ENCODE results near the gene OR2AP1.
"Not testable (repeated sequence)": the region's sequence is repeated elsewhere in the genome, so short reads cannot be mapped to it uniquely, and the experiment has no call there.

The OR2AP1 gene

DNA sequence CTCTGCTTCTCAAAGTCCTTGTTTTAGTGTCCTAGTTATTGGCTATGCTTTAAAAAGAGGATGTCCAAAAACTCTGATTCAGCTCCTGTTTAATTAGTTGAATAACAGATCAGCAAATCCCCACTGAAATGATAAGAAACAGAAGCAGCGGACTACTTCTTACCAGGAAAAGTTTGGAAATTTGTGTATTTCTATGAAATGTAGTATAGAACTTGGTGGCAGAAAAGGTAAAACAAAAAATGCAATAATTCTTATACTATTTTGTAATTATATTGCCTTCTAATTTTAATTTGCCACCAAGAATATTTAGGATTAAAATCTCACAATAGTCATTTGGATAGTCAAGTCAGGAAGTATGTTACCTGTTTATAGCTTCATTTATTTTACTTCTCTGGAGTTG, at the start of gene OR2AP1:
Gene OR2AP1 (plus strand): TSS at position 301 of the 400 bp plus-strand sequence. CDS start 1,947 bp downstream, outside the sequence.
- no peak for DNase-seq

DNA sequence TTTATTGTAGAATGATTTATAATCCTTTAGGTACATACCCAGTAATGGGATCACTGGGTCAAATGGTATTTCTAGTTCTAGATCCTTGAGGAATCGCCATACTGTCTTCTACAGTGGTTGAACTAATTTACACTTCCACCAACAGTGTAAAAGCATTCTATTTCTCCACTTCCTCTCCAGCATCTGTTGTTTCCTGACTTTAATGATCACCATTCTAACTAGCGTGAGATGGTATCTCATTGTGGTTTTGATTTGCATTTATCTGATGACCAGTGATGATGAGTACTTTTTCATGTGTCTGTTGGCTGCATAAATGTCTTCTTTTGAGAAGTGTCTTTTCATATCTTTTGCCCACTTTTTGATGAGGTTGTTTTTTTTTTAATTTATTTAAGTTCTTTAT, 24.0 kb upstream of the OR2AP1 start:
- not testable (repeated sequence) for DNase-seq

- no peak for DNase-seq
These were observed 23.5 kb upstream of the OR2AP1 start for GRCh38 chr12:55548756-55549155.

DNA sequence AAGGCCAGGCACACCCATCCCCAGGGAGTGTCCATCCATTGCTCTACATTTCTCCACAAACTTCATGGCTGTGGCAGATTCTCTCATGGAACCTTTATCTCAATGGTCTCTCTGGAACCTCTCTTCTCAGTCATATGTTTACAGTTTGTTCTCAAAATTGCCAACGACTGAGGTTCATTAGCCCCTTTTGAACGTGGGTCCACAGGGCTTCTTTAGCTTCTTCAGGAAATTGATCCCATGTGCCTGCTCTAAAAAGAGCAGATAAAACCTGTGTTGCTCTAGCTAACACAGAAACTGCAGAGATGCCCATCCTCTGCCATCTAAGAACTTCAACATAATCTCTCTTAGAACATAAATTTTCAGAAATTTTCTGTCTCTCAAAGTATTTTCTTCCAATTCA, 23.0 kb upstream of the OR2AP1 start, which contains the start of gene OR6C4:
Gene OR6C4 (plus strand): TSS at position 301 of the 400 bp plus-strand sequence. CDS start 1,625 bp downstream, outside the sequence.
- no peak for DNase-seq

GRCh38 chr12:55554296-55554695, 18.0 kb upstream of the OR2AP1 start:
- no peak for DNase-seq

DNA sequence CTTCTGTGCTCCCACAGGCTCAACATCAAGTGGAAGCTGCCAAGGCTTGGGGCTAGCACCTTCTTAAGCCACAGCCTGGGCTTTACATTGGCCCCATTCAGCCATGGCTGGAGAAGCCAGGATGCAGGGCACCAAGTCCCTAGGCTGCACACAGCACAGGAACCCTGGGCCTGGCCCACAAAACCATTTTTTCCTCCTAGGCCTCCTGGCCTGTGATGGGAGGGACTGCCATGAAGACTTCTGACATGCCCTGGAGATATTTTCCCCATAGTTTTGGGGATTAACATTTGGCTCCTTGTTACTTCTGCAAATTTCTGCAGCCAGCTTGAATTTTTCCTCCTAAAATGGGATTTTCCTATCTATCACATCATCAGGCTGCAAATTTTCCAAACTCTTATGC, 2.2 kb upstream of the OR2AP1 start:
- not testable (repeated sequence) for DNase-seq

DNA sequence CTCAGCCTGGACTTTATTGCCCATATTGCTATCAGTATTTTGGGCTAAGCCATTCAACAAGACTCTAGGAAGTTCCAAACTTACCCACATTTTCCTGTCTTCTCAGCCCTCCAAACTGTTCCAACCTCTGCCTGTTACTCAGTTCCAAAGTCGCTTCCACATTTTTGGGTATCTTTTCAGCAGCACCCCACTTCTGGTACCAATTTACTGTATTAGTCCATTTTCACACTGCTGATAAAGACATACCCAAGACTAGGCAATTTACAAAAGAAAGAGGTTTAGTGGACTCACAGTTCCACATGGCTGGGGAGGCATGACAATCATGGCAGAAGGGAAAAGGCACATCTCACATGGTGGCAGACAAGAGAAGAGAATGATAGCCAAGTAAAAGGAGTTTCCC, 1.6 kb upstream of the OR2AP1 start:
- not testable (repeated sequence) for DNase-seq

DNA sequence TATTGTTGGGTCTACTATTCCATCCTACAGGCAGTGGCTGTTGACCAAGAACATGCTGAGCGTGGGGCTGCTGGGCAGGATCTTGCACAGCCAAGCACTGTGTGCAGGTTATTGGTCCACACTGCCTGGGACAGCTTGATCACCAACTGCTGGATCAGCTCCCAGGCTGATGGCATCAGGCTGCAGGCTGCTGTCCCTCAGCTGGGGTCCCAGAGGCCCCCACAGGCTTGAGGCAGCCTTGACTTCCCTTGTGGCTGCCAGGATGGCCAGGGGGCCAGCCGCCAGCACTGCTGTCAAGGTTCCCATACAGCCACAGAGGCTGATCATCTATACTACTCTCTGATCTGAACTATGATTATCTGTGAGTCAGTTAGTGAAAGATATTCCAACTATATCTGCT, 9.8 kb downstream of the OR2AP1 start:
- no peak for DNase-seq

GRCh38 chr12:55585817-55586216, 13.5 kb downstream of the OR2AP1 start:
- DNase-seq, result no peak

DNA sequence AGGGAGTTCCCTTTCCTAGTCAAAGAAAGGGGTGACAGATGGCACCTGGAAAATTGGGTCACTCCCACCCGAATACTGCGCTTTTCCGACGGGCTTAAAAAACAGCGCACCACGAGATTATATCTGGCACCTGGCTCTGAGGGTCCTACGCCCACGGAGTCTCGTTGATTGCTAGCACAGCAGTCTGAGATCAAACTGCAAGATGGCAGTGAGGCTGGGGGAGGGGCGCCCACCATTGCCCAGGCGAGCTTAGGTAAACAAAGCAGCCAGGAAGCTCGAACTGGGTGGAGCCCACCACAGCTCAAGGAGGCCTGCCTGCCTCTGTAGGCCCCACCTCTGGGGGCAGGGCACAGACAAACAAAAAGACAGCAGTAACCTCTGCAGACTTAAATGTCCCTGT, 17.9 kb downstream of the OR2AP1 start:
- DNase-seq, result not testable (repeated sequence)

DNA sequence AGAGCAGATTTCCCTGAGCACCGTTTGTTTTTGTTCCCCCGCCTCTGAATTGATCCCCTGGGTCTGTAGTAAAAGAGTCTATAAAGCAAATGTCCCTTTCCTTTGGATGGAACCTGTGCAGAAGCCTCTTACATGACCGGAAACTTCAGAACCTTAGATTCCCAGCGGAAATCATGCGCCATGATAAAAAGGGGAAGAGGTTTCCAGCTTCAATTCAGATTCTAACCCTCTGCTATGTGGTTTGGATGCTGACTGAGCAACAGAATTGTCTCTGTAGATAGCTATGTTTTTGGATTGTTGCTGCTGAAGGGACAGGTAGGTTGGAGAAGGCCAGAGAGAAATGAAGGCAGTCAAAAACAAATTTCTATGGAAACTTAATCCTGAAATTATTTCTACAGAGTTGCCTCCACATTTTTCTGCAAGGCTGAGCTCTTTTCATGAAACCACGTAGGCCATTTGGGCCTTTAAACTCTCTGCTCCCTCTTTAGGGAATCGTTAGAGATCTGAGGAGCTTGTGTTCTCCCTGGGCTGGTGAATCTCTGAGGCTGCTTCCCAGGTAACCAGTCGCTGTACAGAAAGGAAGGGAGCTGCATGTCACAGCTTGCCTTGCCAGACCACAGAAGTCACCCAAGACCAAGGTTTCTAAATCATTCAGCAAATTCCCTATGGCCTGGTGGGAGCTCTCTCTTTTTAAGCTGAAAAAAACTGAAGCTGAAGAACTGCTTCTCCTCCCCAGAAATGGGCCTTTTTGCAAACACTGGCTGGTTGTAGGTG, 35.7 kb downstream of the OR2AP1 start:
- DNase-seq, result no peak

DNA sequence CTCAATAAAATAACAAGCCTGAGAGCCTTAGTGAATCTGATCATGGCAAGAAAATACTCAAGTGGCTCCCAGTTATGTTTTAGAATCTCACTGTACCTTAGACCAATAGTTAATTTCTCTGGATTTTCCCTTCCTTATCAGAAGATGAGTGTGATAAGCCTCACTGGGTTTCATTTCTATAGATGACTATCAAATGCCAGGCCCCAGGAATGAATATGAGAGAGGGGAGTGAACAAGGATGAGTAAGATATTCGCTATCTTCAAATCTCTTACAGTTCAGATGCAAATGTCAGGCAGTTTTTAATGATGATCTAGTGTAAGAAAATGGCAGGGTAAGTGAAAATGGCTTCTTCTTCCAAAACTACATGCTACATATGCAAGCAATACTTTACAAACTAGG, 38.3 kb downstream of the OR2AP1 start:
- no peak for DNase-seq

GRCh38 chr12:55612646-55613045, 40.4 kb downstream of the OR2AP1 start:
- no peak for DNase-seq

DNA sequence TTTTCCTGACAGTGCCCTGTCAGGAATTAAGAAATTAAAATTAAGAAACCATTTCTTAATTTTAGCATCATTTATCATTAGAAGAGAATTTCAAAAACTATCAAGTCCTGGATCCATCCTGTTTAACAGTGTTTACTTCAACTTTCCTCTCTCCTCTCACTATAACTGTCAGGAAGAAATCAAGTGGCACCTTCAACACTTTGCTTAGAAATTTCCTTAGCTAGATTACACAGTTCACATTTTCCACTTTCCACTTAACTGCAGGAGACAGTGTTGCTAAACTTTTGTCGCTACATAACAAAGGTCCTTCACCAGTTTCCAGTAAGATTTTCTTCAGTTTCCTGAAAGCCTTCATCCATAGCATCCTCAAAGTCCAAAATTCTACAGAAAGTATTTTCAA, 42.5 kb downstream of the OR2AP1 start:
- no peak for DNase-seq

- no peak for DNase-seq
These were observed 47.3 kb downstream of the OR2AP1 start for GRCh38 chr12:55619354-55620138.

DNA sequence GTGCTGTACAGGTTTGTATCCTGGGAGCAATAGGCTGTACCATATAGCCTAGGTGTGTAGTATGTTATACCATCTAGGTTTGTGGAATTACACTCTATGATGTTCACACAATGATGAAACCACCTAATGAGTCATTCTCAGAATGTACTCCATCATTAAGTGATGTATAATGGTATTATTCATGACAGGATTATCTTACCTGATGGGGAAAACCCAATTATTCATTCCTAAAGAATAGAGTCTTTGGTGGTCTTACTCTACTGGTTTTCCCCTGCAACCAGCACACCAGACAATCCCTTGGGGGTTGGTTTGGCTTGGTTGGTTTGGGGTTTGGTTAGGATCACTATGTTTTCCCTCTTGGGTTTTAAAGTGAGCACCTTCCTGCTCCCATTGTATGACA, 51.8 kb downstream of the OR2AP1 start:
- DNase-seq, result no peak
